Activated naive CD4-positive, alpha-beta T cell treated with anti-CD3 and anti-CD28 coated beads for 36 hours (primary cell): ENCODE measurements around the gene DLGAP1. TPM values are rescaled to one million over a fixed set of nuclear protein-coding genes. Genes with fewer than 3 reads are reported as not detected.

Source experiments
- CTCF ChIA-PET: fragments of 350-600 bp; sonication (Branson Sonifier 250); formaldehyde crosslinking; loops from one replicate; lab custom pipeline; 2021; ENCODE audit warnings: antibody characterized with exemption; lab: Charles Lee
- DNase-seq: peaks from one replicate; pipeline ENCODE4 v3.0.0-alpha.2; 2020
- H3K27ac Mint-ChIP-seq: one replicate; pipeline ENCODE4 v1.8.0; 2021; ENCODE audit warnings: mild to moderate bottlenecking, mixed read lengths
- H3K27me3 Mint-ChIP-seq: one replicate; pipeline ENCODE4 v1.8.0; 2021; ENCODE audit warnings: low read depth, mixed read lengths
- H3K36me3 Mint-ChIP-seq: one replicate; pipeline ENCODE4 v1.8.0; 2021; ENCODE audit warnings: low read depth, mixed read lengths
- H3K4me1 Mint-ChIP-seq: one replicate; pipeline ENCODE4 v1.8.0; 2021; ENCODE audit warnings: low read depth, mixed read lengths
- H3K4me3 Mint-ChIP-seq: one replicate; pipeline ENCODE4 v1.8.0; 2021; ENCODE audit warnings: mild to moderate bottlenecking, moderate library complexity, mixed read lengths
- H3K9me3 Mint-ChIP-seq: one replicate; pipeline ENCODE4 v1.8.0; 2021; ENCODE audit warnings: mixed read lengths
- intact Hi-C: fragments of 100-400 bp; cut with micrococcal nuclease; formaldehyde crosslinking; loops from one replicate; pipeline ENCODE4 v1.15.1; 2023
- total RNA-seq, 2 experiments: library from RNA; stranded (reverse); gene quantifications; one replicate each; pipeline ENCODE4 v1.2.3, GENCODE V29; 2021

Gene DLGAP1
- total RNA-seq, 2 experiments from 2014 or later: not detected

DNA sequence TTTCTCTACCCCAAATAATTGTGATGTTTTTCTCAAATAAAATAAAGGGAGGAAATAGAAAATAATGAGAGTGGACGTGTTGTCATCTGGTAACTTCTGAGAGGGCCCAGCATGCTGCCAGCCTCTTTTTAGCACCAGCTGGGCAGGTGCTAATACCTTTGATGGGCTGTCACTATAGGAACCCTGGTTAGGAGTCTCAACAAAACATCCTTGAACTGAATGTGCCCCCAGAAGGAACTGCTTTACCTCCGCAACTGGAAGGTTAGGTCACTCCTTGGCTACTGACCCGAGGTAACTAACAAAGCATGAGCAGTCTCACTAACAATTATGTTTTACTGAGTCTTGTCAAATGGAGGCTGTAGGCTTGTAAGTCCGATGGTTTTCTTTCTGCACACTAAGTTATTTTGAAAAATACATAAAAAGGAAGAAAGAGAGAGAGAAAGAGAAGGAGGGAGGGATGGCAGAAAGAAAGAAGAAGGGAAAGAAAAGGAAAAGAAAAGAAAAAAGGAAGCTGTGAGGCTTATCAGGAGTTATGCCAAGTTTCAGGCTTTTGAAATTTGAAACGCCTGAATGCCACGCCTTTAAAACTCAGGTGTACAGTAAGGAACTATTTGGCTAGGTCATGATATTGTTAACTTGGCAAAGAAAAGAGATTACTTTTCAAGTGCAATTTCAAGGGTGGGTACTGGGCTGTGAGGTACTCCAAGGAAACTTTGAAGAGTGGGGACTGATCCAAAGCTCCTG is 914.1 kb downstream of the DLGAP1 start:
- DNase-seq: no peak
- CTCF ChIA-PET: interaction anchor here (0.6 to 1.6 kb wide), 8 partner anchors 12 to 79 kb away, joined by 3 to 5 read pairs (median 4); no protein-coding TSS in a partner anchor
- no peak overlapping the region for H3K4me3 Mint-ChIP-seq
- H3K27me3 Mint-ChIP-seq: peaks cover 8% of the 10 kb centered on the region
- no peaks in the 10 kb centered on the region for H3K36me3 Mint-ChIP-seq
- no peaks in the 10 kb centered on the region for H3K9me3 Mint-ChIP-seq
- peak overlapping the region; percentile 66 for H3K27ac Mint-ChIP-seq
- intact Hi-C loops: loop anchor here (1.0 kb wide), 7 partner anchors 15 to 102 kb away; no protein-coding TSS in a partner anchor
- H3K4me1 Mint-ChIP-seq: peaks cover 26% of the 10 kb centered on the region

DNA sequence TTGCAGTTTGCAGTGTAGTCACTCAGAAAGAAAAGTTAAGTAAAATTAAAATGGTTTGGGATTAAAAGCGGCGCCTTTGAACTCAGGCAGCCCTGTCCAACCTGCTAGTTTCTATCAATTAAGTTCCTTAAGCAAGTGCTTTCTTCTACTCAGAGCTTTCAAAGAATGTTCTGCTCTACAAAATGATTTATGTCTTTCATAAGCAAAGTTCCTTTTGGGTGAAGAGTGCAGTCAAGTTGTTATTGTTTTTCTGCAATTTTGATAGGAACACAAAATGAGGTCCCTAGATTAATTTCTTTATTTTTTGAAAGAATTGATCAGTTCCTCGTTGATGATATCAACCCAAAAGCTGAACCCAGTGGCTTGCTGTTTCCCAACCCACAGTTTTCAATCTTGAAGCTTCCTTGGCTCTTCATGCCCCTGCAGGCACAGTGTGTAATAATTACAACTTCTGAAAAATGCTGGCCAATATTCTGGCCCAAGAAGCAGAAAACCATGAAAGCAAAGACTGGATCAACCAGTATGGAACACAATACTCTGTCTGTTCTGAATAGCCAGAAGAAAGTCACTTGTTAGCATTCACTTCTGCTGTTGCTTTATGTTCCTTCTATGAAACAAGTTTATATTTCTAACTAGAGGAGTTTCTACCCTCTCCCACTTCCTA is 916.0 kb downstream of the DLGAP1 start:
- Mint-ChIP-seq H3K9me3 (no peaks in the 10 kb centered on the region), H3K36me3 (no peaks in the 10 kb centered on the region), H3K27ac (no peak overlapping the region), H3K4me3 (no peak overlapping the region), H3K27me3 (peaks cover 8% of the 10 kb centered on the region), H3K4me1 (peaks cover 26% of the 10 kb centered on the region)
- CTCF ChIA-PET: interaction anchor here (1.3 kb wide), 1 partner anchor 55 kb away, joined by 5 read pairs; no protein-coding TSS in a partner anchor
- intact Hi-C loops: no loop called here
- DNase-seq: no peak

- Mint-ChIP-seq H3K9me3 (no peaks in the 10 kb centered on the region), H3K27ac (no peak overlapping the region), H3K4me3 (no peak overlapping the region), H3K27me3 (peaks cover 8% of the 10 kb centered on the region), H3K36me3 (no peaks in the 10 kb centered on the region), H3K4me1 (peaks cover 26% of the 10 kb centered on the region)
- intact Hi-C loops: no loop called here
- no peak for DNase-seq
- CTCF ChIA-PET: interaction anchor here (1.3 kb wide), 1 partner anchor 56 kb away, joined by 5 read pairs; no protein-coding TSS in a partner anchor
Observed at GRCh38 chr18:3538456-3538855, 916.7 kb downstream of the DLGAP1 start.

GRCh38 chr18:3530807-3531206 is 924.3 kb downstream of the DLGAP1 start:
- H3K36me3 Mint-ChIP-seq: no peaks in the 10 kb centered on the region
- CTCF ChIA-PET: no interaction called here
- H3K4me3 Mint-ChIP-seq: no peak overlapping the region
- H3K9me3 Mint-ChIP-seq: no peaks in the 10 kb centered on the region
- H3K27ac Mint-ChIP-seq: no peak overlapping the region
- H3K4me1 Mint-ChIP-seq: peaks cover 12% of the 10 kb centered on the region
- no peaks in the 10 kb centered on the region for H3K27me3 Mint-ChIP-seq
- DNase-seq: no peak
- intact Hi-C loops: no loop called here

DNA sequence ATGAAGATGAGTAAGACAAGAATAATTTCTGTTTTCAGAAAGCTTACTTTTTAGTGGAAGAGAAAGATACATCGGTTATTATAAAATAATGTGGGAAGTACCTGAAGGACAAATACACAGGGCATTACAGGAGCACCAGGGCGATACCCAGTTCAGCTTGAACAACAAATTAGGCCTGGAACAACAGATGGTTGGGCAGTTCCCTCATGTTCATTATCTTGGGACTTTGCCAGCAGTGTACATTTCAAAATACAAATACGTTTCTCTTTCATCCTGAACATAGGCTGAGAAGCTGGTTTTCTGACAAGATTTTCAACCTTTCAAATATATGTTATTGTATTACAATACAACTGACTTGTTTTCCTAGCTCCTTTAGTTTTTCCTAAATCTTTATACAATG is 925.5 kb downstream of the DLGAP1 start:
- no peak overlapping the region for H3K4me3 Mint-ChIP-seq
- no peaks in the 10 kb centered on the region for H3K27me3 Mint-ChIP-seq
- H3K36me3 Mint-ChIP-seq: no peaks in the 10 kb centered on the region
- peaks cover 17% of the 10 kb centered on the region for H3K4me1 Mint-ChIP-seq
- intact Hi-C loops: loop anchor here (5.0 kb wide), 1 partner anchor 147 kb away; no protein-coding TSS in a partner anchor
- no peak for DNase-seq
- H3K9me3 Mint-ChIP-seq: no peaks in the 10 kb centered on the region
- CTCF ChIA-PET: interaction anchor here (0.9 kb wide), 1 partner anchor 12 kb away, joined by 4 read pairs; no protein-coding TSS in a partner anchor
- no peak overlapping the region for H3K27ac Mint-ChIP-seq

GRCh38 chr18:3529077-3529476 is 926.0 kb downstream of the DLGAP1 start:
- no peak overlapping the region for H3K4me3 Mint-ChIP-seq
- no peak overlapping the region for H3K27ac Mint-ChIP-seq
- H3K4me1 Mint-ChIP-seq: peaks cover 17% of the 10 kb centered on the region
- intact Hi-C loops: loop anchor here (5.0 kb wide), 1 partner anchor 147 kb away; no protein-coding TSS in a partner anchor
- DNase-seq: no peak
- H3K27me3 Mint-ChIP-seq: no peaks in the 10 kb centered on the region
- no peaks in the 10 kb centered on the region for H3K36me3 Mint-ChIP-seq
- CTCF ChIA-PET: interaction anchor here (0.9 kb wide), 1 partner anchor 12 kb away, joined by 4 read pairs; no protein-coding TSS in a partner anchor
- no peaks in the 10 kb centered on the region for H3K9me3 Mint-ChIP-seq

- H3K36me3 Mint-ChIP-seq: no peaks in the 10 kb centered on the region
- no peak for DNase-seq
- peaks cover 4% of the 10 kb centered on the region for H3K9me3 Mint-ChIP-seq
- H3K27ac Mint-ChIP-seq: no peak overlapping the region
- H3K27me3 Mint-ChIP-seq: no peaks in the 10 kb centered on the region
- intact Hi-C loops: loop anchor here (5.0 kb wide), 1 partner anchor 146 kb away; no protein-coding TSS in a partner anchor
- CTCF ChIA-PET: no interaction called here
- no peak overlapping the region for H3K4me3 Mint-ChIP-seq
- H3K4me1 Mint-ChIP-seq: peaks cover 17% of the 10 kb centered on the region
Observed at GRCh38 chr18:3528231-3528630, 926.9 kb downstream of the DLGAP1 start.

DNA sequence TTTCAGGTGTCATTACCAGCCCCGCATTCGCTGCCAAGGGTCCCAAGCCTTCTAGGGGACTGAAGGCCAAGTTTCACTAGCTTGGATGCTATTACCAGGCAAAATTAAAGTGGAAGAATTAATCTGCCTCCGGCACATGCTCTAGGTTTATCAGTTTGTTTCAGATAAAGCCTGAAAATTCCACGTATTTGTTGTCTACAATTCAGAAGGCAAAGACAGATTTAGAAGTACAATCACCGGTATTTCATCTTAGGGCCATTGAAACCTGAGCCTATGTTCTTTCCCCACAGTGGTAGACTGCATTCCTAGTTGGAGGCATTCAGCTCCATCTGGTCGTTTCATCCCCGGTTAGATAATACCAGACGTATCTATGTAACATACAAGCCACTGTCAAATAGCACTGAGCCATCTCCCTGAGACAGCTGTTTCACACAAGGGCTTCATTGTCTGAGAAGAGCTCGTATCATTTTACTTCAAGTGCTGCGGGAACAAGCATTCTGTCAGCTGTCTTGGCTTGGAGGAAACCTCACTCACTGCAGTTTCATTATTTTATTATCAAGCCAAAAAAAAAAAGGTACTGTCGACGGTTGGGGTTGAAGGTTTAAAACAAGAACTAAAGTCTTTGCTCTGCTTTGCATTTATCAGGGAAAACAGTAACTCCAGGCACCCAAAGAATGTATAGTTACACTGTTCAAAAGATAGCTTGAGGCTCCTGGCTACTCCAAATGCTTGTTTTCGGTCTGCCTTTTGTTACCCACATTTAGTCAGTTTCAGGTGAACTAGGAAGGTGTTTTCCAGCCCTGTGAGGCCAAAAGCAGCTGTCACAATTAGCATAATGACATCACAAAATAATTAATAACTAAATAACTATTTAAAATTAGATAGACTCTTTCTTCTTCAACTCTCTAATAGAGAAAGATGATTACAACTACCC is 928.4 kb downstream of the DLGAP1 start:
- Mint-ChIP-seq H3K36me3 (no peaks in the 10 kb centered on the region), H3K27ac (peak overlapping the region; percentile 26)
- intact Hi-C loops: loop anchor here (1.0 to 5.0 kb wide), 2 partner anchors 15 to 144 kb away; no protein-coding TSS in a partner anchor

GRCh38 chr18:3525870-3526420 is 929.2 kb downstream of the DLGAP1 start:
- Mint-ChIP-seq H3K4me3 (no peak overlapping the region), H3K4me1 (peaks cover 17% of the 10 kb centered on the region), H3K27me3 (no peaks in the 10 kb centered on the region), H3K36me3 (no peaks in the 10 kb centered on the region), H3K9me3 (peaks cover 6% of the 10 kb centered on the region), H3K27ac (no peak overlapping the region)
- intact Hi-C loops: loop anchor here (1.0 to 5.0 kb wide), 2 partner anchors 15 to 144 kb away; no protein-coding TSS in a partner anchor
- peak; percentile 58 for DNase-seq
- CTCF ChIA-PET: interaction anchor here (0.8 to 1.6 kb wide), 7 partner anchors 15 to 127 kb away, joined by 3 to 7 read pairs (median 3); no protein-coding TSS in a partner anchor

More for the DNA sequence above, 928.4 kb downstream of the DLGAP1 start:
- Mint-ChIP-seq H3K9me3 (peaks cover 6% of the 10 kb centered on the region), H3K27me3 (no peaks in the 10 kb centered on the region), H3K4me3 (no peak overlapping the region), H3K4me1 (peaks cover 17% of the 10 kb centered on the region)
- DNase-seq: no peak
- CTCF ChIA-PET: interaction anchor here (0.5 to 1.6 kb wide), 6 partner anchors 14 to 72 kb away, joined by 3 to 7 read pairs (median 3); no protein-coding TSS in a partner anchor

DNA sequence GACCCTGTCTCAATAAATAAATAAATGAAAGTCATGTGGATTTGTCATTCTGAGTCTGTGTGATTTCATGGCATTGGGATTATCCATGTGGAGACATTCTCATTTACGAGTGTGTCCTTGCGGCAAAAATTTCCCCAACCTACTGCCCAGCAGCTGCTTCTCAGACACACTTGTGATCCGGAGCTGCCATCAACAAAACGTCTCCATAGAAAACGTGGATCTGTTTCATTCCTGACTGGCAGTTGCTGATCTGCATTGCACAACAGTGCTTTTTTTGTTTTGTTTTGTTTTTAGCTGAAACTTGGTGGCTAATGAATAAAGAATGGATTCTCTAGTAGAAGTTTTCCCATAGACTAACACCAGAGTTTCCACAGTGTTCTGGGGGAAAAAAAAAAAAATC is 930.4 kb downstream of the DLGAP1 start:
- H3K36me3 Mint-ChIP-seq: no peaks in the 10 kb centered on the region
- H3K27me3 Mint-ChIP-seq: no peaks in the 10 kb centered on the region
- intact Hi-C loops: loop anchor here (5.0 kb wide), 1 partner anchor 142 kb away; no protein-coding TSS in a partner anchor
- DNase-seq: no peak
- no peak overlapping the region for H3K4me3 Mint-ChIP-seq
- H3K27ac Mint-ChIP-seq: no peak overlapping the region
- H3K4me1 Mint-ChIP-seq: peaks cover 17% of the 10 kb centered on the region
- CTCF ChIA-PET: interaction anchor here (1.0 kb wide), 2 partner anchors 63 to 129 kb away, joined by 3 read pairs; no protein-coding TSS in a partner anchor
- H3K9me3 Mint-ChIP-seq: peaks cover 6% of the 10 kb centered on the region
